ENCODE data around the gene ZNF45. TPM values are rescaled to one million over a fixed set of nuclear protein-coding genes. Genes with fewer than 3 reads are reported as not detected.
A peak's percentile ranks its signal among the peaks of the same experiment; 100 is the strongest.
"Not testable (repeated sequence)": the region's sequence is repeated elsewhere in the genome, so short reads cannot be mapped to it uniquely, and the experiment has no call there.

The ZNF45 gene
- 10 to 100 TPM; 11.9 to 16.3 (median 13.5) TPM for polyA plus RNA-seq (ENCODE audit: insufficient read length in 10 of 10)
- long read RNA-seq, donor 1, result 0 reads
- long read RNA-seq, donor 2, partial matches to known transcripts, result 9 of 9 reads
- long read RNA-seq, donor 2, other reads (novel, unspliced or antisense), result 0 of 9 reads
- long read RNA-seq, donor 3, result 0 reads
- long read RNA-seq, donor 4, result 0 reads
- long read RNA-seq, donor 5, partial matches to known transcripts, result 0 of 1 reads
- long read RNA-seq, donor 5, other reads (novel, unspliced or antisense), result 0 of 1 reads
- long read RNA-seq, donor 6, partial matches to known transcripts, result 8 of 8 reads
- long read RNA-seq, donor 6, other reads (novel, unspliced or antisense), result 0 of 8 reads
- long read RNA-seq, donor 7, partial matches to known transcripts, result 0 of 1 reads
- long read RNA-seq, donor 7, other reads (novel, unspliced or antisense), result 0 of 1 reads
- long read RNA-seq, donor 8, result 0 reads
- long read RNA-seq, donor 9, result 0 reads

DNA sequence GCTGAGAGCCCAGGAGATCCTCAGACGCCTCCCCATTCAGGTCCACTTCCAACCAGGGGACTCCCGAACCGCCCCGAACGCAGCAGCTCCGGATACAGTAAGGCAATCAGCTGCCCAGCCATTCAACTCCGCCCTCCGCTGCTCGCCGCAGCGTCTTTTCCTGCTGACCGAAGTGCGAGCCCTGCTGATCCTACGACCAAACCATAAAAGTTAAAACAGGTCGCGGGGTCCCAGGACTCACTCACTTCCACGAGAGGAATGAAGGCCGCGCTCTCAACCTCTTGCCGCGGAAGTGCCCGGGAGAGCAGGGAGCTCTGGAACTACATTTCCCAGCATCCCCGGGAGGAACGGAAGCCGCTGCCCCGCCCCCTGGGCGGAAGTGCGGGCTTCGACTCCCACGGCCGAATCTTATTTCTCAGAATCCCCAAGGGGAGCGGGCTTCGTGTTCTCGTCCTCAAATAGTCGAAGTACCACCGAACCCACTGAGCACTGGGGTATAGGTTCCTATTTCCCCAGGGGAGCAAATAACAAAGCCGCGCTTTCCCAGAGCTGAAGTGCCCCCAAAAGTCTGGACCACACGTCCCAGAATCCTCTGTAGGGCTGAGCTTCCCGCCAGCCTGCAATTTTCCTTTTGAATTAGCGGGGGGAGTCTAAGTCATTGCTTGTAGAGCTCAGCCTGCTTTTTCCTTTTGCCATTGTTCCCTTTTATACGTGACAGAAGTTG, at the start of gene ZNF45:
Gene ZNF45 (minus strand): TSS at position 298 of the 724 bp plus-strand sequence. CDS start 13,097 bp downstream, outside the sequence.
- peak; percentile 93 to 98 (median 95) for DNase-seq

DNA sequence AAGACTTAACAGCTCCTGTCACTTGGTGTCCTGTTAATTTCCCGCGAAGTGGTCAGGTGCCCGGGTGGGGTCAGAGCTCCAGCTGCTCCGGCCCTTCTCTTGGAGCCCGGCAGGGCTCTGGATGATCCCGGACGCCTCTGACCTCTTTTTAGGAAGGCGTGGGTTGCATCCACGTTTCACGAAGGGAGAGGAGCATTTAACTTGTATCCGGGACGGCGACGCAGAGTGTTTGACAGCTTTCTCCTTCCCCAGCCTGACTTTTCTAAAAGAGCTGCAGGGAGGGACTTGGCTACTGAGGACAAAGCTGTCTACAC, 49.6 kb upstream of the ZNF45 start:
- no peak for DNase-seq

DNA sequence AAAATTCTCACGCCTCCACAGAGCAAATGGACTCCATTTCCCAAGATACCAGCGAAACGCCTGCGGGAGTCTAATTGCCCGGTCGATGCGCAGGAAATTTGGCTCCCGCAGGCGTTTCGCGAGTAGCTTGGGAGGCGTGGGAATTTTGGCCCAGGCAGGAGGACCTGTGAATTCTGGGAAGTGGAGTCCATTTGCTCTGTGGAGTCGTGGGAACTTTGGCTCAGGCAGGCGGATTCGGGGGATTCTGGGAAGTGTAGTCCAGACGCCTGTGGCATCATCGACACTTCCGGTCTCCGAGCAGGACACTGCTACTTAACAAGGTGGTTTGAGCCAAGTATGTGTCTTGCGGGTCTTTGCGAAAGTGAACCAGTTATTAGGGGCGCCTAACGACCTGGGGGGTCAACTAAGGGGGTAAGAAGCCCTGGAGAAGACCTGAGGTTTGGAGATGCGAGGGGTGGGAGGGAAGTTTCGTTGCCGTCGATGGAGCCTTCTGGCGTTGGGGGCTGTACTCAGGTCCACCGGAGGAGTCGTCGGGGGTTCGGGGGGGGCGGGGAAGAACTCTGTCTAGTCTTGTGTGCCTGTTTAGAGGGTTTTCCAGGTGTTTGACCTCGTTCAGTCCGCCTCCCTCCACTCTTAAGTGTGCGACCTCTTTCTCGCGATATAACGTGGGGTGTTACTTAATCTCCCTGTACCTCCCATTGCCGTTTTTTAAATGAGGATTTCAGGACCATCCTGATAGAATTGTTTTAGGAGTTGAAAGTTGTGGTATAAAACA, 49.0 kb upstream of the ZNF45 start, which contains the start of gene ZNF155:
Gene ZNF155 (plus strand): TSS at position 277 of the 775 bp plus-strand sequence. CDS start 4,356 bp downstream, outside the sequence.
- peak; percentile 96 to 97 (median 96) for DNase-seq

DNA sequence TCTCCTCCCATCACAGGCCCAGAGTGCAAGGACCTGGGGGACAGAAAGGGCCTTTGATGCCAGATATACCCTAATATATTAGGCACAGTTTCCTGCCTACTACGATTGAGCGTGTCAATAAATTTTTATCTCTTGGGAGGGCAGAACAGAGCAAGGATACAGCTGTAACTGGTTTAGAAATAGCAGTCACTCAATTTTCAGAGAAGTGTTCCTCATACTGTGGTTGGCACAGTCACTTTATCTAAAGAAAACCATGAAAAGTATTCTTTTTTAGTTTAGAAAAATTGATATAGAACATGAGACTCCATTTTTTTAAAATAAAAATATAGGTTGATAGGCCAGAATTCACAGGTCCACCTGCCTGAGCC, 48.4 kb upstream of the ZNF45 start:
- no peak for DNase-seq

DNA sequence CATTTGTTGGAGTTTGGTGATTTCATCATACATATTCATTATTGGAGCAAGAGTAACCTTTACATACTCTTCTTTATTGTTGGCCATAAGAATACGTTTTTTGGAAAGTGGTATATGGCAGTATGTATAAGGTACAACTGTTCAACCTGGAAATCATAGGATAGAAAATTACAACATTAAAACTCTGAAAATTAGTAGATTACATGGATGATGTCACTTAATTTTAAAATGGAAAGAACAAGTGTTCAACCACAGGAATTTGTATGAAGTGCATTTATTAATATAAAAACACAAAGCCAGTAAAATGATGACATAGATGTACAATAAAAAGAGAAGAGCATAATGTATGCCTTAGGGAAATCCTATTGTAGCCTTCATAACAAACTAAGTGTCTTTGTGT, 41.6 kb upstream of the ZNF45 start:
- DNase-seq, result no peak

DNA sequence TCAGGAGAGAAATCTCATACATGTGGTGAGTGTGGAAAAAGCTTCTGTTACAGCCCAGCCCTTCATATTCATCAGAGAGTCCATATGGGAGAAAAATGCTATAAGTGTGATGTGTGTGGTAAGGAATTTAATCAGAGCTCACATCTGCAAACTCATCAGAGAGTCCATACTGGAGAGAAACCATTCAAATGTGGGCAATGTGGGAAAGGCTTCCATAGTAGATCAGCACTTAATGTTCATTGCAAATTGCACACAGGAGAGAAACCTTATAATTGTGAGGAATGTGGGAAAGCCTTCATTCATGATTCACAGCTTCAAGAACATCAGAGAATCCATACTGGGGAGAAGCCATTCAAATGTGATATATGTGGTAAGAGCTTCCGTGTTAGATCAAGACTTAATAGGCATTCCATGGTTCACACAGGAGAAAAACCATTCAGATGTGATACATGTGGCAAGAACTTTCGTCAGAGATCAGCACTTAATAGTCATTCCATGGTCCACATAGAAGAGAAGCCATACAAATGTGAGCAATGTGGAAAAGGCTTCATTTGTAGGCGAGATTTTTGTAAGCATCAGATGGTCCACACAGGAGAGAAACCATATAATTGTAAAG, 31.1 kb upstream of the ZNF45 start:
- DNase-seq, result no peak

DNA sequence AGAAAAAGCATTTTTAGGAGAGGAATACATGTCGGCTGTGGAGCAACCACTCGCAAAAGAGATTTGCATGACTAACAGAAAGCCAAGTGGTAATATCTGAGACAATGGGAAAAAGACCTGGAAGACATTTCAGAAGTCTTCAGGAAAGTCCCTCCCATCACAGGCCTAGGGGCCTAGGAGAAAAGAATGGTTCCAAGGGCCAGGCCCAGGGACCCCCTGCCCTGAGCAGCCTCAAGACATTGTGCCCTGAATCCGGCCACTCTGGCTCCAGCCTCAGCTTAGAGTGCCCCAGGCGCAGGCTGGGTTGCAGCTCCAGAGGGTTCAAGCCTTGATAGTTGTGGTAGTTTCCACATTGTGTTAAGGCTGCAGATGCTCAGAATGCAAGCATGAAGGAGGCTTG, 25.3 kb upstream of the ZNF45 start:
- no peak for DNase-seq

DNA sequence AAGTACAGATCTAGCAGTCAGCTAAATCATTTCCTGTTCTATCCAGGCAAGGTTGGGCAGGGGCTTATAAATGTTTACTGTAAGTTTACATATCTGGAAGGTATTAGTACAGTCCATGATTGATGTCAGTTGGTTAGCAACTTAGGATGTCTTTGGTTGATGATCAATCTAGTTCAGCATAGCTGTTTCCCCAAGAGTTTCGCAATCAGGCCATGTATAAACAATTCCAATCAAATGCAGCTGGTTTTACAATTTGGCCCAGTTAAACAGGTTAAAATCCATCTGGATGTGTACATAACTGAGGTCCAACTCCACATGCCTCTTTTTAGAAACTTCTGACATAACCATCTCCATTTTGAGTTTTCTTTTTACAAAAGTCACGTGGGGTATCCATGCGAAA, 22.8 kb upstream of the ZNF45 start:
- DNase-seq, result peak in 1 of 3 donors; percentile 16

DNA sequence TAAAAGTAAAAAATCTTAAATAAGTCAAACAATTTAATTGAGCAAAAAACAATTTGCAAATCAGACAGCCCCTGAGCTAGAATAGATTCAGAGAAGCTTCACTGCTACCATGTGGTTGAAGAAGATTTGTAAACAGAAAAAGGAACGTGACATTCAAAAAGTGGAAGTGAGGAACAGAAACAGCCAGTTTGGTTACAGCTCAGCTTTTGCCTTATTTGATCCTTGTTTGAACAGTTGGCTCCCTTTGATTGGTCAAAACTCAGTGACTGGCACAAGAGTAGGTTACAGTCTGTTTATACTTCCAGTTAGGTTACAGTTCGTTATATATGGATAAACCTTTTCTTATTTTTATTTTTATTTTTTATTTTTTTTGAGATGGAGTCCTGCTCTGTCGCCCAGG, 21.7 kb upstream of the ZNF45 start:
- no peak for DNase-seq

DNA sequence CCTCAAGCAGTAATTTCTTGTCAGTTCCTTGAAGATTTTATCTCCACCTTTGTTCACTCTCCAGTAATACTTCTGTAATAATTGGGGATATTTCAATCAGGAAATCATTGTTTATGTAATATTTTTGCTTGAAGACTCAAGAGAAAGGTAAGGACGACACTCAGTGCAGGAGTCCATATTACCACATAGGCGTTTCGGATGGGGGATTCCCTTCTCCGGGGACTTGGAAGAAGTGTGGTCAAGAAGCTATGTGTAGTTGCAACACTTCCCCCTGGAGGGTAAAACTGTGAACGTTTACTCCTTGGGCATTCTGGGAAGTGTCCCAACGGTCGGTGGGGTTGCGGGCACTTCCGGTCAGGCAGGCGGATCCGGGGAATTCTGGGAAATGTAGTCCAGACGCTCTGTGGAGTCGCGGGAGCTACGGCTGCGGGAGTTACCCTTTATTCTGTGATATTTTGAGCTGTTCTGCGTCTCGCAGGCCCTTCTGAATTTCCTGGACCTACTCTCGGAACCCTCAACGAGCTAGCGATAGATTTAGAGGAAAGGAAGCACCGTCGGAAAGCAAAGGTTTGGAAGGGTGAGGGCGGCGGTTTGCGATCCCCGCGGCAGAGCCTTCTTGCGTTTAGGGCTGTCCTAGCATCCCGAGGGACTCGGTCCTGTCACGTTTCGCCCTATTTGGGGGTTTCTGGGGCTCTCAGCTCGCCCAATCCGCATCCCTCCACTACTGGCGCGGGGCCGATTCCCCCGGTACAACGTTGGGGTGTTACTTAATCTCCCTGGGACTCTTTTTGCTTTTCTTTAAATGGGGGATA, 16.0 kb upstream of the ZNF45 start, which contains the start of gene ZNF221:
Gene ZNF221 (plus strand): TSS at position 395 of the 812 bp plus-strand sequence. CDS start 11,499 bp downstream, outside the sequence.
- peak; percentile 94 to 97 (median 96) for DNase-seq

DNA sequence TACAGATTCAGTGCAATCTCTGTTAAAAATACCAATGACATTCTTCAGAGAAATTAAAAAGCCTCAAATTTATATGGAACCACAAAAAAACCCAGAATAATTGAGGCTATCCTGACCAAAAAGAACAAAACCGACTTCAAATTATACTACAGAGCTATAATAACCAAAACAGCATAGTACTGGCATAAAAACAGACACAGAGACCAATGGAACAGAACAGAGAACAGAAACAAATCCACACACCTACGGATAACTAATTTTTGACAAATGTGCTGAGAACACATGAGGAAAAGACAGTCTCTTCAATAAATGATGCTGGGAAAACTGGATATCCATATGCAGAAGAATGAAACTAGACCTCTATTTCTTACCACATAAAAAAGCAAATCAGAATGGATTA, 14.7 kb upstream of the ZNF45 start:
- DNase-seq, result not testable (repeated sequence)

DNA sequence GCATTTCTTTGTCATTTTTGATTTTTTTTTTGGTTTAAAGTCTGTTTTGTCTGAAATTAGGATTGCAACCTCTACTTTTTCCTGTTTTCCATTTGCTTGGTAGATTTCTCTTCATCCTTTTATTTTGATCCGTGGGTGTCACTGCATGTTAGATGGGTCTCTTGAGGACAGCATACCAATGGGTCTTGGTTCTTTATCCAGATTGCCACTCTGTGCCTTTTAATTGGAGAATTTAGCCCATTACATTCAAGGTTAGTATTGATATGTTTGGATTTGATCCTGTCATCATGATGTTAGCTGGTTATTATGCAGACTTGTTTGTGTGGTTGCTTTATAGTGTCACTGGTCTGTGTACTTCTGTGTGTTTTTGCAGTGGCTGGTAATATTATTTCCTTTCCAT, 12.3 kb upstream of the ZNF45 start:
- not testable (repeated sequence) for DNase-seq

DNA sequence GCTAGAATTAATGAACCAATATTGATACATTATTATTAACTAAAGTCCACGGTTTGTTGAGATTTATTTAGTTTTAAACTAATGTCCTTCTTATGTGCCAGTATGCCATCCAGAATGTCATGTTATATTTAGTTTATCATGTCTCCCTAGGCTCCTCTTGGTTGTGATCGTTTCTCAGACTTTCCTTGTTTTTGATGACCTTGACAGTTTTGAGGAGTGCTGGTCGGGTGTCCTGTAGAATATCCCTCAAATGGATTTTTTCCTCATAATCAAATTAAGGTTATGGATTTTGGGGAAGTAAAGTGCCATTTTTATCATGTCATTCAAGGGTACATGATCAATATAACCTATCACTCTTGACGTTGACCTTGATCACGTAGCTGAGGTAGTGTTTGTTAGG, 6.1 kb upstream of the ZNF45 start:
- no peak for DNase-seq

DNA sequence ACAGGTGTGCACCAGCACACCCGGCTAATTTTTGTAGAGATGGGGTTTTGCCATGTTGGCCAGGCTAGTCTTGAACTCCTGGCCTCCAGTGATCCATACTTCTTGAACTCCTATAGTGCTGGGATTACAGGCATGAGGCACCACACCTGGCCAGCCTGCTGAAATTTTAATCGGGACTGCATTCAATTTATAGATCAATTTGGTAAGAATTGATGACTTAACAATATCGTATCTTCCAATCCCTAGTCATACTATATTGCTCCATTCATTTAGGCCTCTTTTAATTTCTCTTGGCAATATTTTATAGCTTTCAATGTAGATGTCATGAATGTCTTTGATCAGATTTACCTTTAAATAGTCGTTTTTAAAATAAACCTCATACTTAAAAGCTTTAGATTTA, 5.6 kb upstream of the ZNF45 start:
- no peak for DNase-seq

DNA sequence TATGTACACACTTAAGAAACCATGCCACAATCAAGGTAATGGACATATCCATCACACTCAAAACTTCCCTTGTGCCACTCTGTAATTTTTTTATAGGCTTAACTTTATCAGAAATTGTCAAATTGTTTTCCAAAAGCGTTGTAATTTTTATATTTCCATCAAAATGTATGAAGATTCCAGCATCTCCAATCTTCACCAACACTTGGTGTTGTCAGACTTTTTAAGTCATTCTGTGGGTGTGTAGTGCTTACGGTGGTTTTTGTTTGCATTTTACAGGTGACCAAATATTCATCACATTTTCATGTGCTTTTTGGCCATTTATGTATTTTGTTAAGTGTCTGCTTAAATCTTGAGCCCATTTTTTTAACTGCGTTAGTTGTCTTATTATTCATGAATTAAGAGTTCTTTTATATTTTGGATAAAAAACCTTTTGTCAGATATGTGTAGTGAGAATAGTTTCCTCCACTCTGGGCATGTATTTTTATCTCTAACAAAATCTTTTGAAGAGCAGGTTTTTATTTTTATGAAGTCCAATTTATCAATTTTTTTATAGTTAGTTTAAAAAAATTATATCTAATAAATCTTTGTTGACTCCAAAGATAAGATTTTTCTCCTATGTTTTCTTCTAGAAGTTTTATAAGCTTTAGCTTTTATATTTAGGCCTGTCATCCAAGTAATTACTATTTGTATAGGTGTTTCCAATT, 4.6 kb upstream of the ZNF45 start:
- no peak for DNase-seq

DNA sequence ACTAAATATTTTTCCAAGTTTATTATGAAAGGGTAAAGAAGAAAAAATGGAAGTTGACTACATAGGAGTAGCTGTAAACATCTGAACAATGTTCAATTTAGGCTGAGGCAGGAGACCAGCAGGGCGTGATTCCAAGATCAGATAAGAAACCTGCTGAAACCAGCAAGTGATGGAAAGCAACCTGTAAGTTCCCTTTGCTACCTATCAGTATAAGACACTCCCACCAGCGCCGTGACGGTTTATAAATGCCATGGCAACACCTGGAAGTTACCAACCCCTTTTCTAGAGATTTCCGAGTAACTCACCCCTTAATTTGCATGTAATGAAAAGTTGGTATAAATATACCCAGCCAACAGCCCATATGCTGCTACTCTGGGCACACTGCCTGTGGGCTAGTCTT, 1.1 kb upstream of the ZNF45 start:
- no peak for DNase-seq

DNA sequence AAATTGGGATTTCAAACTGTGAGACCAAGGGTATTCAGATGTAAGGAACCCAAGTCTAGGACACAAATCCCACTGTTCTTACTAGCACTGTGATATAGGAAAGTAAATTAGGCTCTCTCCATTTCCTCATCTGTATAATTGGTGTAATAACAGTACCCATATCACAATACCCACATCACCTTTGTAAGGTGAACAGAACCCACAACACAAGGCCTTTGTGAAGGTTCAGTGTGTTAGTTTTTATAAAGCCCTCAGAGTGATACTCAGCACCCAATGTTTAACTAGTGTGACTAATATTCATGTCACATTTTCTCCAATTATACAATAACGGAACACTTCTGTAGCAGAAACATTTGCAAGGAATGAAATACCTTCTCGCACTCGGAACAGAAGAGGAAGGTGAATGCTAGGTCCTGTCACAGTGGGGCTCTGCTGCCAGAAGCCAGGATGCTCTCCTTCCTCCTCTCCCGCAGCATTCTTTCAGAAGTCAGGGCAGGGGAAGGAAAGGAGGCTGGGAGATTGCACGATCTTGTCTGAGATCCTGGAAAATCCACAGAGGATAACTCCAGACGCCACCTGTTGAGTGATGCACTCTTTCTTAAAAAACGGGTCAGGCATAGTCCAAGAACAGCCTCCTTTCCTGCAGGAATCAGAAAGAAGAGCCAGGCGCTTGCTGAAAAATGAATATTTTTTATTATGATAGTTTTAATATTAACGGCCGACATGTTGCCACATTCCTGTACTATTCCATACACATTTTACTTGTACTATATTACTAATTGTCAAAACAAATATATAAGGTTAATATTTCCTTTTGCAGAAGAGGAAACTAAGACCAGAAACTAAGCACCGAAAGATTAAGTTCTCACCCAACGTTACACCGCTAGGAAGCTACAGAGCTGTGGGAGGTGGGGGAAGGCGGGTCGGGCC, 762 bp downstream of the ZNF45 start:
- DNase-seq, result peak; percentile 7 to 49 (median 19)

DNA sequence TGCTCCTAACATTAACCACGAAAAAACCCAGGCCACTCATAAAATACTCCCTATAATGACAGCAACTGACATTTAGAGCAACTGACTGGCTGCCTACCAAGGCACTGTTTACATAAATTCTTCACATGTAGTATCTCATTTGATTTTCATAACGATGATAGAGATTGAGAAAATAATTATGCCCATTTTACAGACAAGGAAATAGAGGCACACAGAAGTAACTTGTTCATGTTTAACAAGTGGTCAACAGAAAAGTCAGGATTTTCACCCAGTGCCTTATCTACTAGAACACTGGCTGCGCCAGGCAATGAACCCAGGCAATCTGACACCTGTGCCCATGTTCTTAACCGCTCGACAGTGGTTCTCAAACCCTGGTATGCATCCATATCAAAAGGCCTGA, 6.3 kb downstream of the ZNF45 start:
- no peak for DNase-seq

DNA sequence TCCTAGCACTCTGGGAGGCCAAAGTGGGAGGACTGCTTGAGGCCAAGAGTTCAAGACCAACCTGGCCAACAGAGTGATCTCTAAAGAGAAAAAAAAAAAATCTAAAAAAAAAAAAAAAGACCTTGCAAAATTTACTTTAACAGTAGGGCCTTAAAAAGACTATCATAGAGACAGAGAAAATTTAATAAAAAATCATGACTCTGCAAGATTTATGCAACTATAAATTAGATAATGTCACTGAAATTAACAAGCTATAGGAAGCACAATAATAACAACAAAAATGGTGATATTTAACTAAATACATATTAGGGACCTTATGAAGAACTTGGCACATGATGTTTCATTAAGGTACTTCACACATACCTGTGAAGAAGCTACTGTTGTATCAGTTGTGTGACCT, 11.2 kb downstream of the ZNF45 start:
- no peak for DNase-seq
